ENCODE data around the gene ATP1A4.

The ATP1A4 gene

GRCh38 chr1:160197231-160197630 is 45.8 kb downstream of the ATP1A4 start:
- Histone ChIP-seq H3K4me1 (ENCODE audit: control insufficient read depth, insufficient read depth, low read length) (no peaks in the 10 kb centered on the region), H3K9me3 (ENCODE audit: control insufficient read depth, insufficient read depth, low read depth, low read length) (no peaks in the 10 kb centered on the region), H3K36me3 (ENCODE audit: control insufficient read depth in 2 of 2, insufficient read depth in 1 of 2, low read length in 2 of 2) (no peaks in the 10 kb centered on the region), H3K4me3 (ENCODE audit: low read depth, low read length) (no peak overlapping the region), H3K27ac (ENCODE audit: extremely low read depth, low read depth, low read length) (no peak overlapping the region)
- ChIA-PET CTCF (interaction anchor here (1.3 to 3.8 kb wide), 2 partner anchors 55 to 94 kb away, joined by 4 to 12 read pairs; no protein-coding TSS in a partner anchor), POLR2A (no interaction called here)
- no peak for TF ChIP-seq ZNF548 (tag by site-specific recombination; IDR thresholded peaks at IDR 0.05)
- no peak for TF ChIP-seq GLI4 (tag by site-specific recombination; IDR thresholded peaks at IDR 0.05)
- no peak for TF ChIP-seq ZBTB11 (tag by site-specific recombination; conservative IDR thresholded peaks at IDR 0.05; ENCODE audit: low read depth)
- no peak for TF ChIP-seq HOXC10 (CRISPR knock-in tag; IDR thresholded peaks at IDR 0.05)
- no peak for TF ChIP-seq ZNF501 (tag by site-specific recombination; IDR thresholded peaks at IDR 0.05)
- no peak for TF ChIP-seq ZNF398 (tag by site-specific recombination; IDR thresholded peaks at IDR 0.05)
- no peak for TF ChIP-seq ZNF513 (tag by site-specific recombination; IDR thresholded peaks at IDR 0.05)
- TF ChIP-seq ZNF148 (tag by site-specific recombination; IDR thresholded peaks at IDR 0.05; ENCODE audit: borderline replicate concordance): no peak
- TF ChIP-seq ZNF133 (tag by site-specific recombination; IDR thresholded peaks at IDR 0.05): no peak
- no peak for TF ChIP-seq KLF1 (tag by site-specific recombination; IDR thresholded peaks at IDR 0.05)
- TF ChIP-seq ZNF555 (tag by site-specific recombination; conservative IDR thresholded peaks at IDR 0.05): no peak
- no peak for TF ChIP-seq SALL2 (tag by site-specific recombination; IDR thresholded peaks at IDR 0.05; ENCODE audit: borderline replicate concordance)
- TF ChIP-seq ATF2 (tag by site-specific recombination; IDR thresholded peaks at IDR 0.05; ENCODE audit: low read depth): no peak
- TF ChIP-seq ZNF561 (tag by site-specific recombination; IDR thresholded peaks at IDR 0.05; ENCODE audit: borderline replicate concordance): no peak
- no peak for TF ChIP-seq ZBTB17 (tag by site-specific recombination; IDR thresholded peaks at IDR 0.05)
- no peak for TF ChIP-seq PRDM2 (tag by site-specific recombination; IDR thresholded peaks at IDR 0.05; ENCODE audit: borderline replicate concordance)
